Bronchial epithelial cell (primary cell): Measurements from ENCODE around the gene APCS. TPM values are rescaled to one million over a fixed set of nuclear protein-coding genes. Genes with fewer than 3 reads are reported as not detected.

ENCODE experiments used
- DNase-seq: peaks from one replicate; pipeline ENCODE4 v3.0.0-alpha.2; 2010; ENCODE audit warnings: low read depth
- FAIRE-seq: peaks from 2 replicates; lab custom pipeline; 2011; peaks lifted over from hg19 to GRCh38; lab: Jason Lieb, UNC
- H3K27me3 ChIP-seq: 2 replicates; pipeline ENCODE4 v1.5.1; 2011; ENCODE audit warnings: low read length; ENCODE audit not compliant: control insufficient read depth, insufficient read depth
- H3K36me3 ChIP-seq: 2 replicates; pipeline ENCODE4 v1.5.1; 2011; ENCODE audit warnings: low read length; ENCODE audit not compliant: control insufficient read depth, insufficient read depth
- H3K4me3 ChIP-seq: 2 replicates; pipeline ENCODE4 v1.5.1; 2011; ENCODE audit warnings: mild to moderate bottlenecking, low read depth, low read length, control low read depth
- CTCF ChIP-seq: IDR thresholded peaks from 2 replicates; pipeline ENCODE4 v1.5.1; 2011; ENCODE audit warnings: mild to moderate bottlenecking, moderate library complexity, low read length, control low read depth, inconsistent platforms; ENCODE audit not compliant: insufficient read depth, severe bottlenecking
- total RNA-seq: library from RNA; depleted of rRNA; stranded (reverse); fragments of >200 nt; gene quantifications from 2 replicates; pipeline ENCODE4 v1.2.1, GENCODE V29; 2014

The APCS gene
- total RNA-seq, 1 donor from 2014 or later, result not detected

GRCh38 chr1:159560599-159560998 is 27.0 kb upstream of the APCS start:
- Histone ChIP-seq H3K36me3 (no peaks in the 10 kb centered on the region), H3K27me3 (no peaks in the 10 kb centered on the region), H3K4me3 (no peak overlapping the region)
- no peak for DNase-seq
- no peak for FAIRE-seq
- TF ChIP-seq CTCF, result no peak

- FAIRE-seq, result no peak
- Histone ChIP-seq H3K4me3 (no peak overlapping the region), H3K27me3 (no peaks in the 10 kb centered on the region), H3K36me3 (no peaks in the 10 kb centered on the region)
- no peak for DNase-seq
- no peak for TF ChIP-seq CTCF
Measured at GRCh38 chr1:159561497-159561896, 26.1 kb upstream of the APCS start.

GRCh38 chr1:159562680-159563079 is 24.9 kb upstream of the APCS start:
- H3K27me3 ChIP-seq, result no peaks in the 10 kb centered on the region
- FAIRE-seq, result no peak
- H3K36me3 ChIP-seq, result no peaks in the 10 kb centered on the region
- no peak overlapping the region for H3K4me3 ChIP-seq
- no peak for DNase-seq
- TF ChIP-seq CTCF, result no peak

GRCh38 chr1:159577446-159577845 is 10.2 kb upstream of the APCS start:
- Histone ChIP-seq H3K4me3 (no peak overlapping the region), H3K27me3 (peaks cover 1% of the 10 kb centered on the region), H3K36me3 (no peaks in the 10 kb centered on the region)
- FAIRE-seq (no peak), DNase-seq (no peak)
- no peak for TF ChIP-seq CTCF

GRCh38 chr1:159580340-159580739 is 7.3 kb upstream of the APCS start:
- TF ChIP-seq CTCF, result no peak
- FAIRE-seq (no peak), DNase-seq (peak; percentile 82)
- Histone ChIP-seq H3K27me3 (peaks cover 1% of the 10 kb centered on the region), H3K4me3 (no peak overlapping the region), H3K36me3 (no peaks in the 10 kb centered on the region)

- Histone ChIP-seq H3K36me3 (no peaks in the 10 kb centered on the region), H3K27me3 (peaks cover 1% of the 10 kb centered on the region), H3K4me3 (no peak overlapping the region)
- peak; percentile 9 for DNase-seq
- no peak for FAIRE-seq
- TF ChIP-seq CTCF, result no peak
Measured at GRCh38 chr1:159581422-159581821, 6.2 kb upstream of the APCS start.
